Breast epithelium (tissue), 3 donors: ENCODE data around the gene OR2H1.
"Not testable (repeated sequence)": the region's sequence is repeated elsewhere in the genome, so short reads cannot be mapped to it uniquely, and the experiment has no call there.

ENCODE experiments used
- CTCF ChIP-seq, 3 donors: fragments of 450-650 bp; IDR thresholded peaks; one replicate each; pipeline ENCODE4 v1.5.1; 2016 to 2017; ENCODE audit warnings: antibody characterized with exemption in 3 of 3, mild to moderate bottlenecking in 3 of 3, moderate library complexity in 3 of 3
- POLR2AphosphoS5 ChIP-seq, 3 donors: sonication (generic); formaldehyde crosslinking; IDR thresholded peaks; one replicate each; pipeline ENCODE4 v1.6.1; 2017; ENCODE audit warnings: antibody characterized with exemption in 3 of 3

- TF ChIP-seq POLR2AphosphoS5, CTCF (IDR thresholded peaks at IDR 0.05): not testable (repeated sequence)
Observed at GRCh38 chr6:29436730-29437129, 20.2 kb upstream of the OR2H1 start.
